C4-2B (cell line): ENCODE measurements around the gene CACNA1B.

Experiments
- CTCF ChIP-seq: fragments of 450-650 bp; conservative IDR thresholded peaks from 2 replicates; pipeline ENCODE4 v1.5.1; 2017; ENCODE audit warnings: mild to moderate bottlenecking
- ZFX ChIP-seq: fragments of 450-650 bp; IDR thresholded peaks from 2 replicates; pipeline ENCODE4 v1.6.1; 2017

DNA sequence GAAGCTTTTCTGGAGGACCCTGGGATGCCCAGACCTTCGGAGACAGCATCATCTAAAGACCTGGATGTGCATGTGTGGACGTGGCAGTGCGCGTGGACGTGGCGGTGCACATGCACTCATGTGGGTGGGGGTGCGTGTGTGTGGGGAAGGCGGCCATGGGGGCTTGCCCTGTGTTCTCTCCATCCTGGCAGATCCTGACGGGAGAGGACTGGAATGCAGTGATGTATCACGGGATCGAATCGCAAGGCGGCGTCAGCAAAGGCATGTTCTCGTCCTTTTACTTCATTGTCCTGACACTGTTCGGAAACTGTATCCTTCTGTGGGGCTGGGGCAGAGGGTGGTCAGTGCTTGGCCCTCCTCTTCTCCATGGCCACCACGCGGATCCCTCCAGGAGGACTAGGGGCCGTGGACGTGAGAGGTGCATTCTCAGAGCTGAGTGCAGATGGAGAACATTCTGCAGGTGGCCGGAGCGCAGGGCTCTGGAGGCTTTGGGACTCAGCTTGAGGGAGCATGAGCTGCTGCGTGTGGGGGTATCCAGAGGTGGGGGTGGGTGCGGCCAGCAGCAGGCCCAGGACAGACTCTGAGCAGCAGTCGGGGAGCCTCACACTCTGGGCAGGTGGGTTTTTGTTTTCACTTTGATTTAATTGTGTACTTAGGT, 129.1 kb downstream of the CACNA1B start:
- TF ChIP-seq CTCF (no peak), ZFX (no peak)
